H9 (cell line): ENCODE data around the gene ABHD11. TPM values are rescaled to one million over a fixed set of nuclear protein-coding genes. Genes with fewer than 3 reads are reported as not detected.

ENCODE experiments used
- DNase-seq: peaks from one replicate; pipeline ENCODE4 v3.0.0-alpha.2; 2017
- H2AFZ ChIP-seq: one replicate; pipeline ENCODE4 v1.6.1; 2013; ENCODE audit warnings: mild to moderate bottlenecking, low read length, control low read depth, moderate library complexity
- H2AK5ac ChIP-seq: 2 replicates; pipeline ENCODE4 v1.6.1; 2013; ENCODE audit warnings: low read length, control low read depth, mixed read lengths; ENCODE audit not compliant: insufficient read length
- H2BK120ac ChIP-seq: one replicate; pipeline ENCODE4 v1.6.1; 2013; ENCODE audit warnings: low read depth, mild to moderate bottlenecking, low read length, control low read depth, inconsistent platforms; ENCODE audit not compliant: poor library complexity, severe bottlenecking
- H2BK12ac ChIP-seq: 2 replicates; pipeline ENCODE4 v1.6.1; 2013; ENCODE audit warnings: low read length, control low read depth, mixed read lengths, low read depth; ENCODE audit not compliant: insufficient read length
- H2BK15ac ChIP-seq: 2 replicates; pipeline ENCODE4 v1.6.1; 2013; ENCODE audit warnings: low read depth, low read length, control low read depth
- H2BK20ac ChIP-seq: one replicate; pipeline ENCODE4 v1.6.1; 2013; ENCODE audit warnings: low read depth, mild to moderate bottlenecking, low read length, control low read depth, inconsistent platforms; ENCODE audit not compliant: poor library complexity, severe bottlenecking
- H2BK5ac ChIP-seq: 2 replicates; pipeline ENCODE4 v1.6.1; 2013; ENCODE audit warnings: low read length, control low read depth, mixed read lengths; ENCODE audit not compliant: insufficient read length
- H3K14ac ChIP-seq: 2 replicates; pipeline ENCODE4 v1.6.1; 2013; ENCODE audit warnings: low read length, control low read depth; ENCODE audit not compliant: insufficient read depth
- H3K18ac ChIP-seq: 2 replicates; pipeline ENCODE4 v1.6.1; 2013; ENCODE audit warnings: low read depth, mild to moderate bottlenecking, mixed read lengths, low read length, control low read depth; ENCODE audit not compliant: insufficient read length
- H3K23ac ChIP-seq: 2 replicates; pipeline ENCODE4 v1.6.1; 2013; ENCODE audit warnings: low read length, control low read depth, mixed read lengths, low read depth; ENCODE audit not compliant: insufficient read length
- H3K23me2 ChIP-seq: 2 replicates; pipeline ENCODE4 v1.6.1; 2013; ENCODE audit warnings: low read depth, mild to moderate bottlenecking, mixed read lengths, low read length, control low read depth; ENCODE audit not compliant: insufficient read length, poor library complexity, severe bottlenecking
- H3K27ac ChIP-seq: 2 replicates; pipeline ENCODE4 v1.5.1; 2013; ENCODE audit warnings: low read length, control low read depth, mixed read lengths, low read depth; ENCODE audit not compliant: insufficient read length
- H3K27me3 ChIP-seq: 2 replicates; pipeline ENCODE4 v1.6.1; 2013; ENCODE audit warnings: low read length, control low read depth, inconsistent platforms; ENCODE audit not compliant: insufficient read depth
- H3K4ac ChIP-seq: 2 replicates; pipeline ENCODE4 v1.6.1; 2013; ENCODE audit warnings: low read depth, mild to moderate bottlenecking, control low read depth, inconsistent platforms, low read length, moderate library complexity
- H3K4me1 ChIP-seq: 2 replicates; pipeline ENCODE4 v1.6.1; 2013; ENCODE audit warnings: low read length, control low read depth, inconsistent platforms; ENCODE audit not compliant: insufficient read depth
- H3K4me2 ChIP-seq: 2 replicates; pipeline ENCODE4 v1.6.1; 2013; ENCODE audit warnings: low read length, control low read depth, mixed read lengths; ENCODE audit not compliant: insufficient read length, insufficient read depth
- H3K56ac ChIP-seq: 2 replicates; pipeline ENCODE4 v1.6.1; 2013; ENCODE audit warnings: low read depth, mild to moderate bottlenecking, mixed read lengths, low read length, control low read depth; ENCODE audit not compliant: insufficient read length
- H3K79me1 ChIP-seq: 2 replicates; pipeline ENCODE4 v1.6.1; 2013; ENCODE audit warnings: low read depth, mild to moderate bottlenecking, moderate library complexity, low read length, control low read depth, inconsistent platforms; ENCODE audit not compliant: insufficient read depth, poor library complexity, severe bottlenecking
- H3K79me2 ChIP-seq: 2 replicates; pipeline ENCODE4 v1.6.1; 2013; ENCODE audit warnings: low read length, control low read depth, inconsistent platforms; ENCODE audit not compliant: insufficient read depth
- H3K9ac ChIP-seq: 2 replicates; pipeline ENCODE4 v1.6.1; 2013; ENCODE audit warnings: low read length, control low read depth, mixed read lengths; ENCODE audit not compliant: insufficient read length; ENCODE audit errors: extremely low read depth
- H3K9me3 ChIP-seq: one replicate; pipeline ENCODE4 v1.6.1; 2013; ENCODE audit warnings: low read depth, low read length, inconsistent platforms; ENCODE audit not compliant: control insufficient read depth
- H3T11ph ChIP-seq: one replicate; pipeline ENCODE4 v1.6.1; 2013; ENCODE audit warnings: mild to moderate bottlenecking, low read length, control low read depth, inconsistent platforms
- H4K20me1 ChIP-seq: one replicate; pipeline ENCODE4 v1.6.1; 2013; ENCODE audit not compliant: control insufficient read depth, insufficient read length, insufficient read depth
- H4K5ac ChIP-seq: 2 replicates; pipeline ENCODE4 v1.6.1; 2013; ENCODE audit warnings: low read depth, mild to moderate bottlenecking, mixed read lengths, low read length, control low read depth; ENCODE audit not compliant: insufficient read length
- H4K8ac ChIP-seq: replicated peaks from 2 replicates; pipeline ENCODE4 v1.6.1; 2013; ENCODE audit warnings: low read length, control low read depth, mixed read lengths, low read depth; ENCODE audit not compliant: insufficient read length
- H4K91ac ChIP-seq: 2 replicates; pipeline ENCODE4 v1.6.1; 2013; ENCODE audit warnings: low read depth, mild to moderate bottlenecking, moderate library complexity, mixed read lengths, low read length, control low read depth; ENCODE audit not compliant: insufficient read length
- H3K27ac Mint-ChIP-seq, 3 experiments: 2 replicates in 2 of 3; 3 replicates in 1 of 3; pipeline ENCODE4 v1.8.0; 2020 to 2021; ENCODE audit warnings: mixed read lengths in 3 of 3, mild to moderate bottlenecking in 1 of 3, moderate library complexity in 1 of 3
- H3K27me3 Mint-ChIP-seq: 2 replicates; pipeline ENCODE4 v1.8.0; 2021; ENCODE audit warnings: low read depth, mild to moderate bottlenecking, moderate library complexity, mixed read lengths
- H3K36me3 Mint-ChIP-seq, 3 experiments: 2 replicates in 2 of 3; 3 replicates in 1 of 3; pipeline ENCODE4 v1.8.0; 2020 to 2021; ENCODE audit warnings: low read depth in 3 of 3, mixed read lengths in 3 of 3; ENCODE audit not compliant: insufficient read depth in 1 of 3
- H3K4me1 Mint-ChIP-seq, 2 experiments: 2 replicates each; pipeline ENCODE4 v1.8.0; 2020; ENCODE audit warnings: mixed read lengths in 2 of 2
- H3K4me3 Mint-ChIP-seq, 2 experiments: 2 replicates in 1 of 2; 3 replicates in 1 of 2; pipeline ENCODE4 v1.8.0; 2020 to 2021; ENCODE audit warnings: mild to moderate bottlenecking in 2 of 2, mixed read lengths in 2 of 2, moderate library complexity in 1 of 2
- H3K9me3 Mint-ChIP-seq, 2 experiments: 2 replicates in 1 of 2; 3 replicates in 1 of 2; pipeline ENCODE4 v1.8.0; 2020; ENCODE audit warnings: mild to moderate bottlenecking in 2 of 2, mixed read lengths in 2 of 2, moderate library complexity in 1 of 2
- WGBS: extraction: QIAGEN DNeasy Blood & Tissue Kit; methylation state at CpG from one replicate; pipeline ENCODE4 v1.1.7; 2013; ENCODE audit warnings: missing lambda C conversion rate, low lambda C conversion rate, mixed read lengths; ENCODE audit not compliant: insufficient read length; ENCODE audit errors: extremely low coverage; 5-methylcytosine and 5-hydroxymethylcytosine counted together
- total RNA-seq: library from RNA; stranded (reverse); gene quantifications from 2 replicates; pipeline ENCODE4 v1.2.1, GENCODE V29; 2021
- TF ChIP-seq, protein P1 (sequence below): fragments of 200-600 bp; sonication (generic); conservative IDR thresholded peaks from 3 replicates; pipeline ENCODE4 v1.8.0; 2021; ENCODE audit warnings: antibody characterized with exemption, mild to moderate bottlenecking

ABHD11 gene
- total RNA-seq, 1 experiment from 2014 or later = 34.4 TPM

DNA sequence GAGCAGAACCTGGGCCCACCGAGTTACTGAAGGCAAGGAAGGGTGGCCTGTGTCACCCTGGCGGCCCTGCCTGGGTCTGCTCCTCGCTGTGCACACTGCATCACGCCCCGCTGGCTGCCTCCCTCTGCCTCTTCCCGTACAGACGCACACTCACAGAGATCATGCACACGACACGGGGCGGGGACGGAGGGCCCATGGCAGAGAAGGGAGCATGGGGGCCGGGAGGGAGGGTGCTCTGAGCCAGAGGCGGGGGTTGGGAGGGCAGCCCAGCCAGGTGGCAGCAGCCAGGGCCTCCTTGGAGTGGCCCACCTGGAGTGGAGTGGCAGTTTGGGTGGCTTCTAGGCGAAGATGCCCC, 38.6 kb downstream of the ABHD11 start:
- no peak overlapping the region for H3K9ac ChIP-seq
- H3K4me1 Mint-ChIP-seq = peaks cover 9 to 27% of the 10 kb centered on the region in 2 experiments
- no peak overlapping the region for H4K91ac ChIP-seq
- H3K23ac ChIP-seq = no peak overlapping the region
- no peak overlapping the region for H3K27ac ChIP-seq
- no peak overlapping the region for H2BK20ac ChIP-seq
- no peak overlapping the region for H2BK12ac ChIP-seq
- no peaks in the 10 kb centered on the region for H3K27me3 ChIP-seq
- no peak overlapping the region for H3K56ac ChIP-seq
- H3K4ac ChIP-seq = no peak overlapping the region
- no peaks in the 10 kb centered on the region for H3K79me2 ChIP-seq
- no peak overlapping the region for H3K27ac Mint-ChIP-seq
- no peaks in the 10 kb centered on the region for H3K79me1 ChIP-seq
- H3K18ac ChIP-seq = no peak overlapping the region
- TF ChIP-seq, protein P1, sequence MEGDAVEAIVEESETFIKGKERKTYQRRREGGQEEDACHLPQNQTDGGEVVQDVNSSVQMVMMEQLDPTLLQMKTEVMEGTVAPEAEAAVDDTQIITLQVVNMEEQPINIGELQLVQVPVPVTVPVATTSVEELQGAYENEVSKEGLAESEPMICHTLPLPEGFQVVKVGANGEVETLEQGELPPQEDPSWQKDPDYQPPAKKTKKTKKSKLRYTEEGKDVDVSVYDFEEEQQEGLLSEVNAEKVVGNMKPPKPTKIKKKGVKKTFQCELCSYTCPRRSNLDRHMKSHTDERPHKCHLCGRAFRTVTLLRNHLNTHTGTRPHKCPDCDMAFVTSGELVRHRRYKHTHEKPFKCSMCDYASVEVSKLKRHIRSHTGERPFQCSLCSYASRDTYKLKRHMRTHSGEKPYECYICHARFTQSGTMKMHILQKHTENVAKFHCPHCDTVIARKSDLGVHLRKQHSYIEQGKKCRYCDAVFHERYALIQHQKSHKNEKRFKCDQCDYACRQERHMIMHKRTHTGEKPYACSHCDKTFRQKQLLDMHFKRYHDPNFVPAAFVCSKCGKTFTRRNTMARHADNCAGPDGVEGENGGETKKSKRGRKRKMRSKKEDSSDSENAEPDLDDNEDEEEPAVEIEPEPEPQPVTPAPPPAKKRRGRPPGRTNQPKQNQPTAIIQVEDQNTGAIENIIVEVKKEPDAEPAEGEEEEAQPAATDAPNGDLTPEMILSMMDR = no peak
- H2AFZ ChIP-seq = no peak overlapping the region
- no peak overlapping the region for H2BK5ac ChIP-seq
- H3K4me3 Mint-ChIP-seq = no peak overlapping the region
- peaks cover under 1% of the 10 kb centered on the region for H3K27me3 Mint-ChIP-seq
- H3K4me1 ChIP-seq = no peaks in the 10 kb centered on the region; the same call in 1 of the 2 replicates
- H3K23me2 ChIP-seq = peaks cover 2% of the 10 kb centered on the region
- no peak overlapping the region for H2BK15ac ChIP-seq
- H3K9me3 Mint-ChIP-seq = no peaks in the 10 kb centered on the region
- no peak overlapping the region for H3K4me2 ChIP-seq
- H2AK5ac ChIP-seq = no peak overlapping the region
- no peak for DNase-seq
- H4K5ac ChIP-seq = no peak overlapping the region
- no peak overlapping the region for H2BK120ac ChIP-seq
- H4K20me1 ChIP-seq = no peaks in the 10 kb centered on the region
- no peak overlapping the region for H4K8ac ChIP-seq
- no CpG with 5 or more reads among the region's 14 CpGs for WGBS
- no peaks in the 10 kb centered on the region for H3K9me3 ChIP-seq
- peaks cover 32 to 60% (median 53%) of the 10 kb centered on the region in 3 experiments for H3K36me3 Mint-ChIP-seq
- no peak overlapping the region for H3T11ph ChIP-seq
- H3K14ac ChIP-seq = no peak overlapping the region
